Suprapubic skin (tissue), 4 donors: Measurements from ENCODE around the gene DBR1.

Experiments
- CTCF ChIP-seq, 2 donors: fragments of 200-600 bp in 1 of 2; fragments of 450-650 bp in 1 of 2; sonication (generic) in 1 of 2; IDR thresholded peaks; one replicate each; pipeline ENCODE4 v1.5.1; 2016 to 2019; ENCODE audit warnings: antibody characterized with exemption in 2 of 2, mild to moderate bottlenecking in 1 of 2, moderate library complexity in 1 of 2
- EP300 ChIP-seq: sonication (generic); formaldehyde crosslinking; IDR thresholded peaks from one replicate; pipeline ENCODE4 v1.6.1; 2017; ENCODE audit warnings: antibody characterized with exemption
- POLR2A ChIP-seq, 2 donors: fragments of 450-650 bp; IDR thresholded peaks; one replicate each; pipeline ENCODE4 v1.6.1; 2017; ENCODE audit warnings: antibody characterized with exemption in 2 of 2, mild to moderate bottlenecking in 2 of 2, moderate library complexity in 2 of 2
- POLR2AphosphoS5 ChIP-seq, 3 donors: sonication (generic); formaldehyde crosslinking; IDR thresholded peaks; one replicate each; pipeline ENCODE4 v1.6.1; 2017; ENCODE audit warnings: antibody characterized with exemption in 3 of 3

GRCh38 chr3:138180375-138181029, 5.8 kb upstream of the DBR1 start:
- no peak for TF ChIP-seq EP300
- no peak for TF ChIP-seq CTCF (IDR thresholded peaks at IDR 0.05)
- TF ChIP-seq POLR2AphosphoS5 (IDR thresholded peaks at IDR 0.05) = no peak
- no peak for TF ChIP-seq POLR2A (IDR thresholded peaks at IDR 0.05)
